IMR-90 (cell line): ENCODE results near the gene IL34. TPM values are rescaled to one million over a fixed set of nuclear protein-coding genes. Genes with fewer than 3 reads are reported as not detected.

ENCODE experiments used
- ATAC-seq: fragments of 200-7000 bp; cut with Tn5 transposase; 2 replicates; pipeline ENCODE4 v1.9.1; 2020; ENCODE audit warnings: low read depth, mild to moderate bottlenecking, moderate library complexity
- BruUV-seq: library from RNA; stranded (reverse); fragments of 400-500 nt; replicated peaks from 2 replicates; lab custom pipeline; 2021; lab: Mats Ljungman, UMichigan
- CTCF ChIA-PET: fragments of 300-600 bp; formaldehyde crosslinking; extraction: SDS; loops from one replicate; lab custom pipeline; 2021; ENCODE audit warnings: antibody characterized with exemption; lab: Yijun Ruan, JAX
- POLR2A ChIA-PET: fragments of 300-600 bp; sonication (Branson Sonifier 250); formaldehyde crosslinking; loops from one replicate; lab custom pipeline; 2022; ENCODE audit warnings: antibody characterized with exemption; ENCODE audit not compliant: unreplicated experiment; lab: Charles Lee
- DNase-seq: peaks from one replicate; pipeline ENCODE4 v3.0.0; 2013
- H2AFZ ChIP-seq: replicated peaks from 2 replicates; pipeline ENCODE3; 2013; ENCODE audit warnings: low read length, mild to moderate bottlenecking; ENCODE audit not compliant: poor library complexity
- H2AK5ac ChIP-seq: 2 replicates; pipeline ENCODE4 v1.6.1; 2013; ENCODE audit warnings: low read depth, low read length, inconsistent platforms
- H2AK9ac ChIP-seq: replicated peaks from 2 replicates; pipeline ENCODE3; 2013; ENCODE audit warnings: mild to moderate bottlenecking, low read depth, low read length, moderate library complexity; ENCODE audit not compliant: poor library complexity
- H2BK120ac ChIP-seq: 2 replicates; pipeline ENCODE4 v1.6.1; 2013; ENCODE audit warnings: low read depth, low read length, inconsistent platforms
- H2BK15ac ChIP-seq: 3 replicates; pipeline ENCODE4 v1.6.1; 2013; ENCODE audit warnings: low read depth, low read length, inconsistent platforms
- H2BK20ac ChIP-seq: 2 replicates; pipeline ENCODE4 v1.6.1; 2013; ENCODE audit warnings: low read depth, mild to moderate bottlenecking, inconsistent platforms, low read length, moderate library complexity
- H2BK5ac ChIP-seq: 2 replicates; pipeline ENCODE4 v1.6.1; 2013; ENCODE audit warnings: mild to moderate bottlenecking, low read depth, low read length, inconsistent platforms; ENCODE audit not compliant: poor library complexity, severe bottlenecking
- H3K14ac ChIP-seq: replicated peaks from 2 replicates; pipeline ENCODE4 v1.6.1; 2013; ENCODE audit warnings: low read depth, low read length, inconsistent platforms
- H3K18ac ChIP-seq: 2 replicates; pipeline ENCODE4 v1.6.1; 2013; ENCODE audit warnings: low read depth, low read length, control low read depth
- H3K23ac ChIP-seq: 2 replicates; pipeline ENCODE4 v1.6.1; 2013; ENCODE audit warnings: low read depth, low read length, inconsistent platforms
- H3K27ac ChIP-seq: 2 replicates; pipeline ENCODE4 v1.5.1; 2013; ENCODE audit warnings: mild to moderate bottlenecking, control low read depth, low read length; ENCODE audit not compliant: insufficient read depth
- H3K27me3 ChIP-seq: 2 replicates; pipeline ENCODE4 v1.6.1; 2013; ENCODE audit warnings: low read length; ENCODE audit not compliant: control insufficient read depth, insufficient read depth
- H3K36me3 ChIP-seq: 2 replicates; pipeline ENCODE4 v1.6.1; 2013; ENCODE audit warnings: low read length, mixed read lengths; ENCODE audit not compliant: control insufficient read depth, insufficient read depth
- H3K4ac ChIP-seq: 2 replicates; pipeline ENCODE4 v1.6.1; 2013; ENCODE audit warnings: low read depth, low read length, inconsistent platforms
- H3K4me1 ChIP-seq: 2 replicates; pipeline ENCODE4 v1.6.1; 2013; ENCODE audit warnings: low read length, mixed read lengths; ENCODE audit not compliant: control insufficient read depth, insufficient read depth
- H3K4me2 ChIP-seq: 2 replicates; pipeline ENCODE4 v1.6.1; 2013; ENCODE audit warnings: low read depth, mild to moderate bottlenecking, control low read depth, low read length, moderate library complexity
- H3K4me3 ChIP-seq: 2 replicates; pipeline ENCODE4 v1.5.1; 2013; ENCODE audit warnings: low read depth, mild to moderate bottlenecking, control low read depth, low read length, moderate library complexity; ENCODE audit not compliant: insufficient read depth
- H3K56ac ChIP-seq: 2 replicates; pipeline ENCODE4 v1.6.1; 2013; ENCODE audit warnings: low read length, inconsistent platforms; ENCODE audit not compliant: insufficient read depth; ENCODE audit errors: extremely low read depth
- H3K79me1 ChIP-seq, 2 experiments: 2 replicates each; pipeline ENCODE4 v1.6.1; 2013; ENCODE audit warnings: low read length in 2 of 2, inconsistent platforms in 1 of 2, low read depth in 1 of 2
- H3K9ac ChIP-seq: 2 replicates; pipeline ENCODE4 v1.6.1; 2013; ENCODE audit warnings: low read depth, low read length, control low read depth
- H3K9me1 ChIP-seq: 2 replicates; pipeline ENCODE4 v1.6.1; 2013; ENCODE audit warnings: low read length, inconsistent platforms; ENCODE audit not compliant: insufficient read depth
- H3K9me3 ChIP-seq: 2 replicates; pipeline ENCODE4 v1.6.1; 2013; ENCODE audit warnings: low read length; ENCODE audit not compliant: control insufficient read depth, insufficient read depth
- H4K20me1 ChIP-seq: 2 replicates; pipeline ENCODE4 v1.6.1; 2013; ENCODE audit warnings: low read length, inconsistent platforms; ENCODE audit not compliant: insufficient read depth
- H4K5ac ChIP-seq: 2 replicates; pipeline ENCODE4 v1.6.1; 2013; ENCODE audit warnings: mild to moderate bottlenecking, low read depth, low read length, control low read depth
- H4K8ac ChIP-seq, 2 experiments: 2 replicates each; pipeline ENCODE4 v1.6.1; 2013; ENCODE audit warnings: low read depth in 2 of 2, low read length in 2 of 2, control low read depth in 1 of 2, inconsistent platforms in 1 of 2
- H4K91ac ChIP-seq: 2 replicates; pipeline ENCODE4 v1.6.1; 2013; ENCODE audit warnings: low read depth, low read length, inconsistent platforms; ENCODE audit not compliant: insufficient read depth
- MAZ ChIP-seq: IDR thresholded peaks from 2 replicates; pipeline ENCODE4 v1.6.1; 2012; ENCODE audit warnings: low read depth, mild to moderate bottlenecking, low read length, improper control_type of control experiment, moderate library complexity, borderline replicate concordance
- MXI1 ChIP-seq: IDR thresholded peaks from 2 replicates; pipeline ENCODE4 v1.6.1; 2012; ENCODE audit warnings: low read depth, mild to moderate bottlenecking, low read length, moderate library complexity, borderline replicate concordance
- NFE2L2 ChIP-seq: fragments of 150-350 bp; IDR thresholded peaks from 2 replicates; pipeline ENCODE4 v1.6.1; 2016; ENCODE audit warnings: low read depth, mild to moderate bottlenecking, low read length
- POLR2A ChIP-seq: IDR thresholded peaks from 2 replicates; pipeline ENCODE4 v1.6.1; 2012; ENCODE audit warnings: mild to moderate bottlenecking, low read depth, low read length
- RCOR1 ChIP-seq: IDR thresholded peaks from 2 replicates; pipeline ENCODE4 v1.6.1; 2012; ENCODE audit warnings: mild to moderate bottlenecking, low read length, improper control_type of control experiment; ENCODE audit not compliant: insufficient replicate concordance
- RFX5 ChIP-seq: IDR thresholded peaks from 2 replicates; pipeline ENCODE4 v1.8.0; 2012; ENCODE audit warnings: low read depth, mild to moderate bottlenecking, low read length, moderate library complexity
- SMC3 ChIP-seq: fragments of 150-350 bp; IDR thresholded peaks from 2 replicates; pipeline ENCODE4 v1.6.1; 2016; ENCODE audit warnings: low read depth, mild to moderate bottlenecking, antibody characterized with exemption, low read length, moderate library complexity
- WGBS, 2 experiments: methylation state at CpG; one replicate each; pipeline versions ENCODE4 v1.1.5 to v1.1.7; 2013; ENCODE audit warnings: missing lambda C conversion rate in 2 of 2; ENCODE audit not compliant: insufficient read length in 1 of 2; ENCODE audit errors: extremely low coverage in 2 of 2; 5-methylcytosine and 5-hydroxymethylcytosine counted together
- dilution Hi-C: fragments of 300-500 bp; cut with HindIII; formaldehyde crosslinking; loops from one replicate; pipeline ENCODE4 v1.14.3; 2018; ENCODE audit warnings: low sequenced_read_pairs; ENCODE audit not compliant: unreplicated experiment
- in situ Hi-C: fragments of 300-500 bp; cut with MboI; formaldehyde crosslinking; loops from 3 replicates; pipeline ENCODE4 v1.14.3; 2019; ENCODE audit warnings: low sequenced_read_pairs, inconsistent platforms, mixed read lengths
- intact Hi-C: fragments of 100-400 bp; cut with micrococcal nuclease; formaldehyde crosslinking; loops from 2 replicates; pipeline ENCODE4 v1.10.0; 2022
- polyA plus RNA-seq, 3 experiments: library from polyadenylated mRNA; depleted of rRNA; stranded (reverse); fragments of >200 nt; gene quantifications; 2 replicates each; pipeline ENCODE4 v1.2.3, GENCODE V29; 2012; ENCODE audit warnings: low replicate concordance in 1 of 3
- total RNA-seq: library from RNA; depleted of rRNA; stranded (reverse); fragments of >200 nt; gene quantifications from 2 replicates; pipeline ENCODE4 v1.2.3, GENCODE V29; 2012
- TF ChIP-seq, protein P1 (sequence below): fragments of 150-350 bp; IDR thresholded peaks from 2 replicates; pipeline ENCODE4 v1.6.1; 2017; ENCODE audit warnings: mild to moderate bottlenecking, antibody characterized with exemption, low read length, low read depth

Gene IL34
- total and polyA plus RNA-seq, 2 of the 4 experiments (the other 2 are of a cell fraction), result 1.3 to 2.5 TPM

GRCh38 chr16:70674221-70675014 lies 28.1 kb downstream of the IL34 start:
- H3K23ac ChIP-seq, result no peak overlapping the region
- in situ Hi-C loops, result loop anchor here (25.0 kb wide), 1 partner anchor 688 kb away; the partner anchor contains the start of gene CALB2
- intact Hi-C loops, result no loop called here
- no peak overlapping the region for H2BK120ac ChIP-seq
- H3K36me3 ChIP-seq, result peaks cover 77% of the 10 kb centered on the region
- H4K91ac ChIP-seq, result no peak overlapping the region
- no peaks in the 10 kb centered on the region for H3K27me3 ChIP-seq
- no peak overlapping the region for H4K5ac ChIP-seq
- 89% methylated on average over 3 of the region's 18 CpGs; no CpG with 5 or more reads in 1 of the 2 experiments for whole genome bisulfite sequencing, 2 experiments
- no peaks in the 10 kb centered on the region for H3K9me3 ChIP-seq
- H2BK5ac ChIP-seq, result no peak overlapping the region
- no peak overlapping the region for H3K27ac ChIP-seq
- dilution Hi-C loops, result loop anchor here (10.0 kb wide), 1 partner anchor 90 kb away; no protein-coding TSS in a partner anchor
- BruUV-seq, result no TSS peak
- H4K20me1 ChIP-seq, result peaks cover 43% of the 10 kb centered on the region
- no peak for ATAC-seq
- H2AFZ ChIP-seq, result no peak overlapping the region
- H3K18ac ChIP-seq, result no peak overlapping the region
- H3K14ac ChIP-seq, result no peak overlapping the region
- H3K4me2 ChIP-seq, result no peak overlapping the region
- DNase-seq, result no peak
- no peak overlapping the region for H3K4me3 ChIP-seq
- H3K4me1 ChIP-seq, result no peaks in the 10 kb centered on the region
- TF ChIP-seq RFX5 (no peak), SMC3 (no peak), MAZ (no peak), RCOR1 (no peak), NFE2L2 (no peak), MXI1 (no peak), POLR2A (no peak)
- TF ChIP-seq, protein P1, sequence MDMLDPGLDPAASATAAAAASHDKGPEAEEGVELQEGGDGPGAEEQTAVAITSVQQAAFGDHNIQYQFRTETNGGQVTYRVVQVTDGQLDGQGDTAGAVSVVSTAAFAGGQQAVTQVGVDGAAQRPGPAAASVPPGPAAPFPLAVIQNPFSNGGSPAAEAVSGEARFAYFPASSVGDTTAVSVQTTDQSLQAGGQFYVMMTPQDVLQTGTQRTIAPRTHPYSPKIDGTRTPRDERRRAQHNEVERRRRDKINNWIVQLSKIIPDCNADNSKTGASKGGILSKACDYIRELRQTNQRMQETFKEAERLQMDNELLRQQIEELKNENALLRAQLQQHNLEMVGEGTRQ, result no peak
- H2AK9ac ChIP-seq, result no peak overlapping the region
- no peaks in the 10 kb centered on the region for H3K9me1 ChIP-seq
- H3K56ac ChIP-seq, result no peak overlapping the region
- no peak overlapping the region for H3K9ac ChIP-seq
- no peak overlapping the region for H2BK20ac ChIP-seq
- no peak overlapping the region for H3K4ac ChIP-seq
- no peak overlapping the region for H2BK15ac ChIP-seq
- no peak overlapping the region for H4K8ac ChIP-seq
- POLR2A ChIA-PET, result interaction anchor here (0.5 to 0.6 kb wide), 2 partner anchors 620 to 786 kb away, joined by 3 read pairs; no protein-coding TSS in a partner anchor
- H2AK5ac ChIP-seq, result no peak overlapping the region
- peaks cover 35 to 62% of the 10 kb centered on the region in 2 experiments for H3K79me1 ChIP-seq
- CTCF ChIA-PET, result interaction anchor here (0.8 to 1.2 kb wide), 2 partner anchors 64 kb away, joined by 3 to 4 read pairs; no protein-coding TSS in a partner anchor
